Skin epidermis (tissue), 12 donors: ENCODE measurements around the gene ZNF670.
"Not testable (repeated sequence)": the region's sequence is repeated elsewhere in the genome, so short reads cannot be mapped to it uniquely, and the experiment has no call there.

ENCODE experiments used
- H3K27ac ChIP-seq, 21 experiments: fragments of 200-600 bp; sonication (generic) in 11 of 21; one replicate each; pipeline ENCODE4 v1.5.0; 2020; ENCODE audit warnings: mild to moderate bottlenecking in 3 of 21, inconsistent platforms in 2 of 21, moderate library complexity in 2 of 21
- H3K4me3 ChIP-seq, 7 experiments: fragments of 200-600 bp; sonication (generic) in 2 of 7; one replicate each; pipeline ENCODE4 v1.5.0; 2020; ENCODE audit warnings: inconsistent platforms in 2 of 7, mild to moderate bottlenecking in 2 of 7, moderate library complexity in 1 of 7

The ZNF670 gene

DNA sequence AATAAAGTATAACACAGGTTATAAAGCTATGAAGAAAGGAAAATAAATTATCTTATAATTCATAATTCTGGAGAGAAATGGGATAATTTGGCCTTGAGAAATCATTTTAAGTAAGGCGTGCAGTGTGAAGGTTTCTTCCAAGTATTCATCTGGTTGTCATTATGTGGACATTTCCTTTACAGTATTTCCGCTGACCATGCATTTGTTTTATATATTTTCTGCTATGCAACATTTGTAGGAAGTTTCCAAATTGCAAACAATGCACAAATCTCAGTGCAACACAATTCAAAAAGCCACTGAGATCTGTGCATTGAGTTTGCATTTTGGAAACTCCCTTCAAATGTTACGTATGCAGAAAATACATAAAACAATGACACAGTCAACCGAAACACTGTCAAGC, 17.8 kb downstream of the ZNF670 start:
- H3K4me3 ChIP-seq, result no peak overlapping the region

DNA sequence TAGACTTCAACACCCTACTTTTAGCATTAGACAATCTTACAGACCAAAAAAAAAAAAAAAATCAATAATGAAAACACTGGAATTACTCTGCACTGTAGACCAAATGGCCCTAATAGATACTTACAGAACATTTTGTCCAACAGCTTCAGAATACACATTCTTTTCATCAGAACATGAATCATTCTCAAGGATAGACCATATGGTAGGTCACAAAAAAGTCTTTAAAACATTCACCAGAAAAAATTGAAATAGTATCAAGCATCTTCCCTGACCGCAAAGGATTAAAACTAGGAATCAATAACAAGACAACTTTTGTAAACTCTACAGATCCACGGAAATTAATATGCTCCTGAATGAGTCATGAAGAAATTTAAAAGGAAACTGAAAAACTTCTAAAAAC, 22.5 kb downstream of the ZNF670 start:
- Histone ChIP-seq H3K27ac (no peak overlapping the region), H3K4me3 (no peak overlapping the region)

More for the DNA sequence above, 17.8 kb downstream of the ZNF670 start:
- no peak overlapping the region for H3K27ac ChIP-seq

DNA sequence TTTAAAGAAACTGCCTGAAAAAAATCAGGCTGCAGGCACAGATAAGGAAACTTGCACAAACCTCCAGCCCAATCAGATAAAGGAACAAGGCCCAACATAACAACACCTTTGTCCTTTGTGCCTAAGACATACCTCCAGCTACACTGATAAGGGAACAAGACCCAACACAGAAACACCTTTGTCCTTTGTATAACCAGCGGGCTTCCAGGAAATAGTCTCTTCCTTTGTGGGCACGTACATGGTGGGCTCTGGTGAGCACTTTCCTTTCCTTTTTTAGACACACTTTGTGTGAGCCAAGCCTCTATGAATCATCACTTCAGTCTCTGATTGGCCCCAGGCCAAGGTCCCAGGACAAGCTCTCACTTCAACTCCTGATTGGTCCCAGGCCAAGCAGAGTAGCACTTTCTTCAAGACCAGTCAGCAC, 23.6 kb downstream of the ZNF670 start:
- H3K27ac ChIP-seq, result no peak overlapping the region
- H3K4me3 ChIP-seq, result no peak overlapping the region

GRCh38 chr1:247047702-247048101, 30.9 kb downstream of the ZNF670 start:
- H3K27ac ChIP-seq, result no peak overlapping the region
- no peak overlapping the region for H3K4me3 ChIP-seq

- Histone ChIP-seq H3K27ac (no peak overlapping the region), H3K4me3 (no peak overlapping the region)
Observed at GRCh38 chr1:247047260-247047659, 31.4 kb downstream of the ZNF670 start.

DNA sequence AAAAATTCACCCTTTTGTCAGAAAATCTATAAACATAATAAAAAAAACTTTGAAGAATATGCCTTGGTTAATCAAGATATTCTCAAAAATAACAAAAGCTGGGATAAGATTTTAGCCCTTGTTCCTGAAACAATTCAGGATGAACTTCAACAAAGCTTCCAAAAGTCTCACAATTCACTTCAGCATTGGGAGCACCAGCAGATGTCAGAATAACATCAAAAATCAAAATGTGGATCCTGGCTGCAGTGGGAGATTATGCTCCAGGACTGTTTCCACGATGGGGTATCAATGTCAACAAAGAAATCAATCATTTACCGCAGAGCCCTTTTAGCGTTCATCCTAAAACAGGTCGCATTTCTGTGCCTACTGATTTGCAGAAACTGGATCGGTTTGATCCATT, 35.2 kb downstream of the ZNF670 start:
- Histone ChIP-seq H3K27ac (no peak overlapping the region), H3K4me3 (no peak overlapping the region)

DNA sequence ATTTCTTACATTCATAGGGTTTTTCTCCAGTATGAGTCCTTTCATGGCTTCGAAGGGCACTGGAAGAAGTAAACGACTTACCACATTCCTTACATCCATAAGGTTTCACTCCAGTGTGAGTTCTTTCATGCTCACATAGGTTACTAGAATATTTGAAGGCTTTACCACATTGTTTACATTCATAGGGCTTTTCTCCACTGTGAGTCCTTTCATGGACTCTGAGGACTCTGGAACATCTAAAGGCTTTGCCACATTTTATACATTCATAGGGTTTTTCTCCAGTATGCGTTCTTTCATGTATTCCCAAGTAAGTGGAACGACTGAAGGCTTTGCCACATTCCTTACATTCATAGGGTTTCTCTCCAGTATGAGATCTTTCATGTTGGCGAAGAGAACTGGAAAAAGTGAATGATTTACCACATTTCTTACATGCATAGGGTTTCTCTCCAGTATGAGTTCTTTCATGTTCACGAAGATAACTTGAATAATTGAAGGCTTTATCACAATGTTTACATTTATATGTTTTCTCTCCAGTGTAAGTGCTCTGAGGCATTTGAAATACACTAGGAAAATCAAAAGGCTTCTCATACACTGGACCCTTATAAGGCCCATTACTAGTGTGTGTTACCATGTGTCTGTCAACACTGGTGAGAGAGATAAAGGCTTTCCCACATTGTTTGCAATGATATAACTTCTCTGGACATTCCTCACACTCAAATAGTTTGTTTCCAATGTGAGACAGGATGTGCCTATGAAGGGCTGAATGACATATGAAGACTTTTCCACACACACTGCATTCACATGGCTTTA, 40.9 kb downstream of the ZNF670 start:
- no peak overlapping the region for H3K4me3 ChIP-seq

GRCh38 chr1:247032306-247032705, 46.3 kb downstream of the ZNF670 start:
- not testable (repeated sequence) for H3K4me3 ChIP-seq, H3K27ac ChIP-seq

More for the DNA sequence above, 40.9 kb downstream of the ZNF670 start:
- H3K27ac ChIP-seq, result no peak overlapping the region
